GM18867 (cell line): ENCODE measurements around the gene R3HDM2.
A peak's percentile ranks its signal among the peaks of the same experiment; 100 is the strongest.

ENCODE experiments used
- ATAC-seq: cut with Tn5 transposase; IDR thresholded peaks from one replicate; pipeline ENCODE4 v1.9.1; 2021; ENCODE audit warnings: mild to moderate bottlenecking, moderate library complexity; ENCODE audit not compliant: unreplicated experiment

R3HDM2 gene

DNA sequence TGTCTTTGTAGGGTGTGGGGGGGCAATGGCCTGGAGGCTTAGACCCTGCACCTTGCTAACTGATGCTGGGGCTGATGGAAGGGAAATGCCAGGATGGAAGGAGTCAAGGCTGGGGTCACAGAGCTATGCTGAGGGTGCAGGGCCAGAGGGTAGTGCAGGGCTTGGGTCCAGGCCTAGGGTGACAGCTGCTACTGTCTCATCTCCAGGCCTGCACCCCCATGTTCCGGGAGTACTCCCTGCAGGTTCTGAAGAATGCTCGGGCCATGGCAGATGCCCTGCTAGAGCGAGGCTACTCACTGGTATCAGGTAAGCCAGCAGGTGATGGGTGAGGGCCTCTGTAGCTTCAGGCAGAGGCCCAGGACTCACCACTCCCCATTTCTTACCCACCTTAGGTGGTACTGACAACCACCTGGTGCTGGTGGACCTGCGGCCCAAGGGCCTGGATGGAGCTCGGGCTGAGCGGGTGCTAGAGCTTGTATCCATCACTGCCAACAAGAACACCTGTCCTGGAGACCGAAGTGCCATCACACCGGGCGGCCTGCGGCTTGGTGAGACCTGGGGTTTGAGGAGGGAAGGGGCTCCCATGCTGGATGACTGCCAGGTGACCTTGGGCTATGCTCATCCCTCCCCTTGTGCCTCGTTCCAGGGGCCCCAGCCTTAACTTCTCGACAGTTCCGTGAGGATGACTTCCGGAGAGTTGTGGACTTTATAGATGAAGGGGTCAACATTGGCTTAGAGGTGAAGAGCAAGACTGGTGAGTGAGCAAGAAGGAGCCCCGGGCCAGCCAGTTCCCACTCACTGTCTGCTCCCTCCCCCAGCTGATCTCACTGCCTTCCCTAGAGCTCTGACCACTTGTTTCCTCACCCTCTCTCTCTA, 197.2 kb downstream of the R3HDM2 start:
- ATAC-seq = no peak

DNA sequence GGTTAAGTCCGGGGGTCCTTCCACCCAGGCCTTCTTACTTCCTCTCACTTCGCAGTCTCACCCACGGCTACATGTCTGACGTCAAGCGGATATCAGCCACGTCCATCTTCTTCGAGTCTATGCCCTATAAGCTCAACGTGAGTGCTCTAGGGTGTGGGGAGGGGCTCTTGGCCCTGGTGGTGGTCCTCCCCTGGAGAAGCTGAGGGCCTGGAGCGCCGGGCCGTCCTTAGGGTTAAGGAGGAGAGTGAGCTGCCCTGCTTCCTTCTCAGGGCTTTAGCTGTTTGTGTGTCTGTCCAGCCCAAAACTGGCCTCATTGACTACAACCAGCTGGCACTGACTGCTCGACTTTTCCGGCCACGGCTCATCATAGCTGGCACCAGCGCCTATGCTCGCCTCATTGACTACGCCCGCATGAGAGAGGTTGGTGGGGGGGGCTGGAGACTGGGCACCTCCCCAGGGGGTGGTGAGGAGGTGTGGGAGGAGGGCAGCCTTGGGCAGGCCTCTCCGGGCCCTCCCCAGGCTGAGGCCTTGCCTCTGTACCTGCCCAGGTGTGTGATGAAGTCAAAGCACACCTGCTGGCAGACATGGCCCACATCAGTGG, 198.6 kb downstream of the R3HDM2 start:
- ATAC-seq = no peak

DNA sequence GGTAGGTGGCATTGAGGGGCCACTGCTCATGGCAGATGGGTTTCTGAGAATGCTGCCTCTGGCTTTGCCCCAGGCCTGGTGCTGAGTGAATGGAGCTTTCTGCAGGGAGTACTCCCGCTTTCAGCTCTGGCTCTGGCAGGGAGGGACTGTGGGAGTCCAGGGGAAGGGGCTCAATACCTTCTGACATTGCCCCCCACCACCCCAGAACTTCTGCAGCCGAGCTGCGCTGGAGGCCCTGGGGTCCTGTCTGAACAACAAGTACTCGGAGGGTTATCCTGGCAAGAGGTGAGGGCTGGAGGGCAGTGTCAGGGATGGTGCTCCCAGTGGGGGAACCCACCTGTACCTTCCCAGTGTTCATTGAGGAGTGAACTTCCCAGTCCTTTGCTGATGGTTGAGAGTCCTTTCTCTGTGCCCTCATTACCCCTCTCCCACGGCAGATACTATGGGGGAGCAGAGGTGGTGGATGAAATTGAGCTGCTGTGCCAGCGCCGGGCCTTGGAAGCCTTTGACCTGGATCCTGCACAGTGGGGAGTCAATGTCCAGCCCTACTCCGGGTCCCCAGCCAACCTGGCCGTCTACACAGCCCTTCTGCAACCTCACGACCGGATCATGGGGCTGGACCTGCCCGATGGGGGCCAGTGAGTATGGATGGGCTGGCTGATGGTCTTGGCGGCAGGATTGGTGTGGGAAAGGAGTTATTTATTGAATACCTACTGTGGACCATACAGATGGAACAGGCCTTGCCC, 199.4 kb downstream of the R3HDM2 start:
- no peak for ATAC-seq

DNA sequence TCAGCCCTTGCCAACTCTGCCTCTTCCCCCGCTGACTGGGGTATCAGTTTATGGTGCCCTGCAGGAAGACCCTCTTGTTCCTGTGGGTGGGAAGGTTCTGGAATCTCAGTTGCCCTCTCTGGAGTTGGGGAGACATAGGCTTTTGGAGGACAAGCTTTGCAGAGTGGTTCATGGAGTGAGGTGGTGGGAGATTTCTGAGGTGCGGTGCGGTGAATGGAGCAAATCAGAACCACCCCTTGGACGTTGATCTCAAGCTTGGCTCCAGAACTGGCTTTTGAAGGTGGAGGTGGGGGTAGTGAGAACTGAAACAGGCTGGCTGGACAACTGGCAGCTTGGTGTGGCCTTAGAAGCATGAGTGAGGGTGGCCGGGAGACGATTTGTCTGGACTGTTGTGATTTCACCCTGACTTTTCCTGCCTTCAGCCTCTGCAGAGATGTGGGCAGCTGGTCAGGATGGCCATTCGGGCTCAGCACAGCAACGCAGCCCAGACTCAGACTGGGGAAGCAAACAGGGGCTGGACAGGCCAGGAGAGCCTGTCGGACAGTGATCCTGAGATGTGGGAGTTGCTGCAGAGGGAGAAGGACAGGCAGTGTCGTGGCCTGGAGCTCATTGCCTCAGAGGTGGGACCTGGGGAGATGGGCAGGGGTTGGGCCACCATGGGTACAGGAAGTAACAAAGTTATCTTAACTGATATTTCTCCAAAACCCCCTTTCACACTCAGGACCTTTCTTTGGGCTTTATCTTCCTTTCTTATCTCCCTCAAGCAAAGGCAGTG, 200.3 kb downstream of the R3HDM2 start:
- no peak for ATAC-seq

DNA sequence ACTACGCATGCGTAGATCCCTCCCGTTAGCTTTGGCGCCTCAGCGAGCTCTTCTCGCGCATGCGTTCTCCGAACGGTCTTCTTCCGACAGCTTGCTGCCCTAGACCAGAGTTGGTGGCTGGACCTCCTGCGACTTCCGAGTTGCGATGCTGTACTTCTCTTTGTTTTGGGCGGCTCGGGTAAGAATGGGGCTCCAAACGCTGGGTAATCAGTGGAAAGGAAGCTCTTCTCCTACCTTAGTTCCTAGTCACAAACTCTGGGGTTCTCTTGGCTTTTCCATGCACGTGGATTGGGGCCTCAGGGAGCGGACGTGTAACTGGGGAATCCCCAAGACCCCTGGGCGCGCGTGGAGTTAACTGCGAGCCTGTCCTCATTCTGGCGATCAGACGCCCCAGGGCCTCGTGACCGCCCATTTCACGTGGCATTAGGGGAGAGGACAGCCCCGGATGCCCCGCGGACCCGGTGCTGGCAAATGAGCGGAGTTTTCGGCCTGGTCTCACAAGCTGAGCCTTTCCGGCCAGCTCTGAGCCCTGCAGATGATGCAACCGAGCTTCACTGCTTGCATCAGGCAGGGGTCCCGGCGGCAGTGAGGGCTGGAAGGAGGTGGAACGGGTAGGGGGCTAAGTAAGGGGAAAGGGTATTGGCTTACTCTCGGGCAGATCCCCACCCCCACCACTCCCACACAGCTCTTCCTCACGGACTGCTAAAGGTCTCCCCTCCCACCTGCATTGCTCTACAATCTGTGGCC, 201.0 kb downstream of the R3HDM2 start, which contains the start of gene SHMT2:
Gene SHMT2, plus strand, starts transcription at position 78 of the 747 bp plus-strand sequence. Its CDS starts 68 bp downstream, at position 146.
- peak; percentile 64 for ATAC-seq

DNA sequence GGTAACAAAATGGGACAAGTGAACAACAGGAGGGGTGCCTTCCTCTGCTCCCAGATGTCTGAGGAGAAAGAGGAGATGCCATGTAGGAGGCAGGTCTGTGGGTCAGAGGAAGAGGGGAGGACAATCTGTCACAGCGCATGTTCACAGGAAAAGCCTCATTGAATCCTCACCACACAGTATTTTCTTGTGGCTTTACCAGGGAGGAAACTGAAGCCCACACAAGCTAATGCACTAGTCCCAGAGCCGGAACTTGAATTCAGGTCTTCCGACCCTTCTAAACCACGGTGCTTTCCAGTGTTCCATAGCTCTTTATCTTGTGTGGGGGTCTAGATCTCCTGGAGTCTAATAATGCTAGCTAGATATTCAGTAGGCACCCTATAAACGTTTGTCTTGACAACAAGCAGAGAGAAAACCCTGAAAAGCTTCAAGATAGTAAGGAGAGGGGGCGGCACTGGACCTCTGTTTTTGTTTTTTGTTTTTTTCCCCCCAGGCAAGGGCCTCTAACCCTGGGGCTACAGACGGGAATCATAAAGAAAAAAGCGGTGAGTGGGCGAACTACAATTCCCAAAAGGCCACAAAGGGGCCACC, 201.7 kb downstream of the R3HDM2 start:
- peak; percentile 12 for ATAC-seq

DNA sequence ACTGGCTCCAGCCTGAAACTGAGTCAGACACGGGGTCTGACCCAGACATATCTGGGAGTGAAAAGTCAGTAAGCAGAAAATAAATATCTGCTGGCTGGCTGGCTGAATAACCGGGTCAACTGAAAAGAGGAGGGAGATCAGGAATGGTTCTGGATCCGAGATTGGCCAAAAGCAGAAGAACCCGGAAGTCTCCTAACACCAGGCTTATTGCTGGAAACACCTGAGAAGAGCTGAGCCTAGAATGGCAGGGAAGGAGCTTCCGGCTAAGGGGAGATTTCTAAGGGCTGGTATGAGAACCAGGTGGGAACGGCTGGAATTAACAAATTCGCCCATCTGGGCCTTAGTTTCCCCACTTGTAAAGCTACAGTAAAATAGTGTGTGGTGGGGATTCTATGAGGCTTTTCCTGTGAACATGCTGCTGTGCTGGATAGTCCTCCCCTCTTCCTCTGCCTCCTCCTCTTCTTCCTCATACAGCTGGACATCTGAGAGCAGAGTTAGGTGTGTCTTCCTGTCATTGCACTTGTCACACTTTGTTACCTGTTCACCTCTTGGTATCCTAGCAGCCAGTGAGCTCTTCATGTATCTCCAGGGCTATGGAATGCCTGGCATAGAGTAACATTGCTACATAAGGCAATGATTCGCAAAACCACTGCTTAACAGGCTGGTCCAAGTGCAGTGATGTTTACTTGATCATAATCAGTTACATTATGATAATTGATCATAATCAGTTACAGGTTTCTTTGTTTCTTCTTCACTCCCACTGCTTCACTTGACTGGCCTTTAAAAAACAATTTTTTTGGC, 203.3 kb downstream of the R3HDM2 start:
- no peak for ATAC-seq

DNA sequence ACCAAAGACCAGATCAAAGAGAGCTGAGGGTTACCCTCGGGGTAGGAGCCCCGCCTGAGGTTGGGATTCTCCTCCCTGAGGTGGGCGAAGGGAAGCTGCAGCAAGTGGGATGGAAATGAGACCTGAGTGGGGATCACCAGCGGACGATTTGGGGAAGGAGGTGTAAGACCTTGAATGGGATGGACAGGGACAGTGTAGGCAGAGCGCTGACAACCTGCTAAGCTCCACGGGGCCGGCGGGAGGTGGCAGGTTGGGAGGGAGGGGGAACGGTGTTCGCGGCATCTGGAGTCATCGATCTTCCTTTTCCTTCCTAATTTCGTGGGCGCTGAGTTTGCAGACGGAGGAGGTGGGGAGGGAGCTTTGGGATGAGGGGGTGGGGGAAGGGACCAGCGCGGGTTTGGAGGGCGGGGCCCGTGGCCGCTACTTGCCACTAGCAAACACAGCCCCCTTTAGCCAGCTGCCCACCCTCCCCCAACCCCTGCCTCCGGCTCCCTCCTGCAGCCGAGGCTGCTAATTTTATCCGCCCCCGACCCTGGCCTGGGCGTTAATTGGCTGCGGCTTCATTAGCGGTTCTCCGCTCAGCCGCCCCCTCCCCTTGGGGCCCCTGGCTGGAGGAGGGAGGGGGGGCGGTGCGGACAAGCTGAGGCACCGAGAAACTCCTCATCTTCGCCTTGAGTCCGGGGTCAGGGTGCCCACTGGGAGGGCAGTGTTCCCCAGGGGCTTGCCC, 204.1 kb downstream of the R3HDM2 start:
- ATAC-seq = no peak

DNA sequence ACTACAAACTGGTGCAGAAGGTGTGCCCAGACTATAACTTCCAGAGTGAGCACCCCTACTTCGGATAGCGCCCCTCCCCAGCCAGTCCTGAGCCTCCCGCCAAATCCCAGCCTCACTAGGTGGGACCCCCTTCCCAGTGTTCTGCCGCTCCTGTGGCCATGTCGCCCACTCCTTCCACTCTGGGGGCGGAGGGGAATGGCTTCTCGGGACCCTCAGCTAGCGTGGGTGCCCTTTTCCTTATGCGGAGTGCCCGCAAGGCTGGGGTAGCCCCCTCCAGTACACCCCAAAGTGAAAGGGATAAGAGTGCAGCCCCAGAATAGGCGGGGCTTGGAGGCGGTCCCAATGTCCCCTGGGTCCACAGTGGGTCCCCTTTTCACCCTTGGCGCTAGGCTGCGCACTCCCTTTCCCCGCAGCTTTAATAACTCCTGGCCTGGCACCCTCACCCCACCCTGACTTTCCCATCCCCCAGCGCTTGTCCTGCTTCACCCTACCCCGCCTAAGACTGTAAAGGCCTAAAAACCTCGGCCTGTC, 205.1 kb downstream of the R3HDM2 start:
- ATAC-seq = no peak

DNA sequence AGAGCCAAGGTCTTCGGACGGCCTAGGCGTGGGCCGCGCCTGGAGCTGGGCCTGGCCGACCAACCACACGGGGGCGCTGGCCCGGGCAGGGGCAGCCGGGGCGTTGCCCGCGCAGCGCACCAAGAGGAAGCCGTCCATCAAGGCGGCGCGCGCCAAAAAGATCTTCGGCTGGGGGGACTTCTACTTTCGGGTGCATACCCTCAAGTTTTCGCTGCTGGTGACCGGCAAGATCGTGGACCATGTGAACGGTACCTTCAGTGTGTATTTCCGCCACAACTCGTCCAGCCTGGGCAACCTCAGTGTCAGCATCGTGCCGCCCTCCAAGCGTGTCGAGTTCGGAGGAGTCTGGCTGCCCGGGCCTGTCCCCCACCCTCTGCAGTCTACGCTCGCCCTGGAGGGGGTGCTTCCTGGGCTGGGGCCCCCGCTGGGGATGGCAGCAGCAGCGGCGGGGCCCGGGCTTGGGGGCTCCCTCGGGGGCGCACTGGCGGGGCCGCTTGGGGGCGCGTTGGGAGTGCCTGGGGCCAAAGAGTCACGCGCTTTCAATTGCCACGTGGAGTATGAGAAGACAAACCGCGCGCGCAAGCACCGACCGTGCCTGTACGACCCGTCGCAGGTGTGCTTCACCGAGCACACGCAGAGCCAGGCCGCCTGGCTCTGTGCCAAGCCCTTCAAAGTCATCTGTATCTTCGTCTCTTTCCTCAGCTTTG, 205.7 kb downstream of the R3HDM2 start:
- no peak for ATAC-seq

DNA sequence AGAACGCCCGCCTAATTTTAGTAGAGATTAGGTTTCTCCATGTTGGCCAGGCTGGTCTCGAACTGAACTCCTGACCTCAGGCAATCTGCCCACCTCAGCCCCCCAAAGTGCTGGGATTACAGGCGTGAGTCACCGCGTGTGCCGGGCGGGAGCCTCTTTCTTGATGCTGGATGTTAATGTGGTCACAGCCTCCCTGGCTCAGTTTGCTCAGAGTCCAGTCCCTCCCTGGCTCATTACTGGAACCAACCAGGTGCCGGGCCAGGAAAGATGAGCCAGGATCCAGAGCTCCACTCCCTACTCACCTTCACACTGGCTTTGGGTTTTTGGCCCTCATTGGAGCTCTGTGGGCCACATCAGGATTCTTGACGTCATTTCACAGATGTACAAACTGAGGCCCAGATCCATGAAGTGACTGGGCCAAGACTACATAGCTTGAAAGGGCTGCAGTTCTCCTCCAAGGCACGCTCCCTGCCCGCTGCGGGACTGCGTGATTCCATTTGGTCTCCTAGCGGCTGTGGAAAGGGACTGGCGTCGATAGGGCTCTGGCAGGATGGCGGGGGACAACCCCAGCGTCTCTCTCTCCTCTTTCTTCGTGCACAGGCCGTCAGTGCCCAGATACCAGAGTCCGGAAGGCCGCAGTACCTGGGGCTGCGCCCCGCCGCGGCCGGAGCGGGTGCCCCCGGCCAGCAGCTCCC, 206.4 kb downstream of the R3HDM2 start:
- no peak for ATAC-seq

DNA sequence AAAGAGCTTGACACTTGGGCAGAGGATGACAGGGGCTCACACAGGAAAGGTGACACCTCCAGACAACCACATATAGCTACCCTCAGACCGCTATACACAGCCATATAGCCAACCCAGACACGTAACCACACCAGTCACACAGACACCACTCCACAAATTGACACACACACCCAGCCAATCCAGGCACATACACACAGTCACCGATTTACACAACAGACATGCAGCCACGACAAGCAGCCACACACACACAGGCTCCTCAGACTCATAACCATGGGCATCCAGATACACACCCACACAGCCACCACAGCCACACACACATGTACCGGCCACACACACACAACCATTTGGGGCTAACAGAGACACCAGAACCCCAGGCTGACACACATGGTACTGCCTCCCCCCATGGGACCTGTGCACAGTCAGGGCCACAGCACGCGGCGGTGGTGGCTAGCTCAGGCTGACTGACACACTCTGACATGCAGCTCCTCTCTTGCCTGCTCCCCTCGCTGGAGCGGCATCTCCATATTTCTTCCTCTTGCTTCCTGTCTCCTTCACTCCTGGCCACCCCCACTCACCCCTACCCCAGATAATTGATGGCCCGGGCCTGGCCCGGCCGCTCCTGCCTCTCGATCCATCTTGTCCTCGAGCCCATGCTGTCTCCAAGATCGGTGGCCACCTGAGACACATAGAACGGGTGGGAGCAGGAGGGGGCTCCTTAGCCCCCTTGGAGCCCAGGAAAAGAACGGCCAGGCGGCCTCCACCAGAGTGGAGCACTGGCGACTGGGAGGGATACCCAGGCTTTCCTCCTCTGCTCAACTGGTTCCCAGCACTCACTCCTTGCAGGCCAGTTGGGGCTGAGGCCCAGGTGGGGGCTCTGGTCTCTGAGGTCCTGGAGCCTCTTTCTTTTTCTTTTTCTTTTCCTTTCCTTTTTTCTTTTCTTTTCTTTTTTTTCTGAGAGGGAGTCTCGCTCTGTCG, 207.4 kb downstream of the R3HDM2 start:
- ATAC-seq = no peak

DNA sequence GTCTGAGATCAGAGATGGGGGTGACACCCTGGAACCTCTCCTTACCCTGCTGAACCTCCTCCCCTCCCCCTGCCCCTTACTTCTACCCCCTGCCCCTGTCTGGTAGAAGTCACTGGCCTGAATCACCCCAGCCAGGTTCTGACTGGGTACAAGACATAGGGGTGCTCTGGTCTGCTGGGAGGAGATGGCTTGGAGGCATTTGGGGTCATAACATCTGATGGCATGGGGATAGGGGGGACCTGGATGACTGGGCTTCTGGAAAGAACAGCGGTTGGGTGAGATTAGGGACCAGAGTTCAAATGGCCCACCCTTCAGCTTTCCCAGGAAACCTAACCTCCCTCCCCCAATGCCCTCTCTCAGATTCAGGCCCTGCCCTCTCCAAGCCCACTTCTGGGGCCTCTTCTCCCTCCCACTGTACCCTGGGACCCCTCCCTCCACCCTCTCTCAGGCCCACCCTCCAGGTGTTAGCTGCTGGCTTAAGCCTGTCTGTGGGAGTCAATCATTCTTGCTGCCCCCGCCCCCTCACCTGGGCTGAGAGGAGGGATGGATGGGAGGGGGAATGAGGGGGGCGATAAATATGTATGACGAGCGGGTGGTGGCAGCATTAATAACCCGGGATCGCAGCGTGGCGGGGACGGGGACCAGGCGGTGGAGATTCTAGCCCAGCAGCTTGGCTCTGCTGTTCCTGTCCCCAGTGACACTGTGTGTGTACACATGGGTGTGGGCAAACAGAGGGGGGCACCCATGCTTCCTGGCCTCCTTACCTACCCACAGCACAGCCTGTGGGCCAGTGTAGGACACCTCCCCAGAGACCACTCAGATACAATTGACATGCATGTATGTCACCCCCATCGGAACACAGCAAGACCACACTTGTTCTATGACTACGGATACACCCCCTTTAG, 208.3 kb downstream of the R3HDM2 start:
- no peak for ATAC-seq

DNA sequence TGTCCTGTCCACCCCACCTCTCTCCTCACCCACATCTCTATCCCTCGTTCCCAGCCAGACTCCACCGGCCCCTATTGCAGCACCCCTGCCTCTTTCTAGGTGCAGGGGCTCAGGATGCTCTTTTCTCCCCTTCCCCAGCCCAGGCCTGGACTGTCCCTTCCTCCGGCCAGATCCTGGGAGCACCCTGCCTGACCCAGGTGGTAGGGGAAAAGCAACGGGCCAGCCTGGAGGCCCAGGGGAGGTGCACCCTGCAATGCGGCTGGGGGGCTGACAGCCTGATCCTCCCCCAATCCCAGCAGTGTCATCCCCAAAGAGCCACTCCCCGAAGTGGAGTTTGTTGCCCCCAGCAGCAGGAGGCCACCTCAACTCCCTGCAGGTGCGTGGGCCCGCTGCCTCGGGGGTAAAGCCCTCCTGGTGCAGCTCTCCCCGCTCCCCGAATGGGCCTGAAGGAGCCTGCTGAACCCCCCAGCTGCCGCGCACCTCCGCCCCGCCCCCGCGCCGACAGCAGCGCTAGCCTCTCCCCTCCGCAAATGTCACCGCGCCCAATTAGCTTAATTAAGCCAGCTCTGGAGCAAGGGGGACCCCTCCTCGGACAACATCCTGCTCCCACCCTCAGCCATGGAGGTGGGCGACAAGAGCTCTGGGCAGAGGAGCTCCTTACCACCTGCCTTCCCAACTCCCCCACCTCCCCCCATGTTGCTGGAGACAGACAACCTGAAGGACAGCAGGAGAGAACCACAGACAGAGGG, 209.5 kb downstream of the R3HDM2 start:
- no peak for ATAC-seq
